Measurements from ENCODE around the gene DIO2. TPM values are rescaled to one million over a fixed set of nuclear protein-coding genes. Genes with fewer than 3 reads are reported as not detected.

The DIO2 gene
- total RNA-seq, 1 donor from 2014 or later, result 17.8 TPM

- intact Hi-C loops (cut with DNase I), result no loop called here
- DNase-seq (ENCODE audit: low spot score in 2 of 2), result no peak
- Histone ChIP-seq H3K4me1 (no peaks in the 10 kb centered on the region), H3K9me3 (peaks cover 0 to under 1% of the 10 kb centered on the region in 2 donors), H3K4me3 (no peak overlapping the region), H3K36me3 (no peaks in the 10 kb centered on the region), H3K27ac (no peak overlapping the region), H3K27me3 (no peaks in the 10 kb centered on the region)
- TF ChIP-seq CTCF (IDR thresholded peaks at IDR 0.05), result no peak
Measured at GRCh38 chr14:80231702-80232101, 20.4 kb upstream of the DIO2 start.

- no peaks in the 10 kb centered on the region for H3K27me3 ChIP-seq
- H3K9me3 ChIP-seq, result no peaks in the 10 kb centered on the region
- no peak overlapping the region for H3K27ac ChIP-seq
- DNase-seq (ENCODE audit: low spot score in 2 of 2), result no peak
- intact Hi-C loops (cut with DNase I), result no loop called here
- no peak overlapping the region for H3K4me3 ChIP-seq
- no peaks in the 10 kb centered on the region for H3K36me3 ChIP-seq
- no peaks in the 10 kb centered on the region for H3K4me1 ChIP-seq
- TF ChIP-seq CTCF (IDR thresholded peaks at IDR 0.05), result no peak
Measured at GRCh38 chr14:80223696-80224465, 12.6 kb upstream of the DIO2 start.

- Histone ChIP-seq H3K9me3 (no peaks in the 10 kb centered on the region), H3K36me3 (no peaks in the 10 kb centered on the region), H3K27ac (no peak overlapping the region), H3K4me3 (no peak overlapping the region), H3K4me1 (peaks cover 0 to 3% of the 10 kb centered on the region in 2 donors), H3K27me3 (no peaks in the 10 kb centered on the region)
- DNase-seq (ENCODE audit: low spot score in 2 of 2), result no peak
- TF ChIP-seq CTCF (IDR thresholded peaks at IDR 0.05), result no peak
- intact Hi-C loops (cut with DNase I), result no loop called here
Measured at GRCh38 chr14:80216818-80217217, 5.5 kb upstream of the DIO2 start.

- H3K27ac ChIP-seq, result no peak overlapping the region
- H3K36me3 ChIP-seq, result no peaks in the 10 kb centered on the region
- DNase-seq (ENCODE audit: low spot score in 2 of 2), result peak in 1 of 2 donors; percentile 65
- intact Hi-C loops (cut with DNase I), result no loop called here
- H3K4me1 ChIP-seq, result peaks cover 0 to 3% of the 10 kb centered on the region in 2 donors
- TF ChIP-seq CTCF (IDR thresholded peaks at IDR 0.05), result no peak
- no peaks in the 10 kb centered on the region for H3K9me3 ChIP-seq
- H3K27me3 ChIP-seq, result no peaks in the 10 kb centered on the region
- H3K4me3 ChIP-seq, result no peak overlapping the region
Measured at GRCh38 chr14:80215756-80216581, 4.7 kb upstream of the DIO2 start.

GRCh38 chr14:80215081-80215480 lies 3.8 kb upstream of the DIO2 start:
- H3K9me3 ChIP-seq, result no peaks in the 10 kb centered on the region
- TF ChIP-seq CTCF (IDR thresholded peaks at IDR 0.05), result no peak
- peaks cover 0 to 3% of the 10 kb centered on the region in 2 donors for H3K4me1 ChIP-seq
- DNase-seq (ENCODE audit: low spot score in 2 of 2), result no peak
- H3K4me3 ChIP-seq, result no peak overlapping the region
- H3K36me3 ChIP-seq, result no peaks in the 10 kb centered on the region
- no peak overlapping the region for H3K27ac ChIP-seq
- intact Hi-C loops (cut with DNase I), result no loop called here
- H3K27me3 ChIP-seq, result no peaks in the 10 kb centered on the region

All from ascending aorta (tissue), 2 donors.